Measurements from ENCODE around the gene ASAP3. TPM values are rescaled to one million over a fixed set of nuclear protein-coding genes. Genes with fewer than 3 reads are reported as not detected.

ASAP3 gene
- total and polyA plus RNA-seq, 2 donors (not counting 3 experiments of a cell fraction or from before 2014, with no cell fraction given) = 12.5 to 14.2 TPM

DNA sequence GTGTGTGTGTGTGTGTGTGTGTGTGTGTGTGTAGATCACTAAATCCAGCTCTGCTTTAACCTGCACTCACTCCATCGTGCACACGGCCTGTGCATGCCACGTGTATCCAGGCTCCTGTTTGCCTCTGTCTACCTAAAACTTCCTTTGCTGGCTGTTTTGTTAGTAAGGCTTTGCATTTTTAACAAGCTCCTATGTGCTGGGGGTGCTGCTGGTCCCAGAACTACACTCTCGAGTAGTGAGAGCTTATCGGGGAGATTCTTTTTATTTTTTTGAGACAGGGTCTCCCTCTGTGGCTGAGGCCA is 58.8 kb downstream of the ASAP3 start:
- Histone ChIP-seq H3K27me3 (ENCODE audit: control insufficient read depth in 2 of 2, insufficient read depth in 2 of 2, low read length in 2 of 2) (peaks cover 0 to 10% of the 10 kb centered on the region in 2 experiments), H3K79me2 (ENCODE audit: control insufficient read depth, insufficient read depth, low read length) (no peaks in the 10 kb centered on the region), H2AFZ (ENCODE audit: low read depth, low read length) (no peak overlapping the region), H3K4me2 (ENCODE audit: insufficient read depth, low read length) (no peak overlapping the region), H4K20me1 (replicated peaks; ENCODE audit: control insufficient read depth, extremely low read depth, insufficient read depth, low read length) (no peaks in the 10 kb centered on the region), H3K4me3 (replicated peaks in 1 of 3; ENCODE audit: insufficient read depth in 1 of 3, low read depth in 1 of 3, low read length in 3 of 3) (peak overlapping the region in 1 of 3 experiments; percentile 33), H3K36me3 (ENCODE audit: control insufficient read depth in 2 of 2, extremely low read depth in 1 of 2, insufficient read depth in 2 of 2, low read length in 2 of 2) (no peaks in the 10 kb centered on the region), H3K9ac (replicated peaks; ENCODE audit: extremely low read depth, insufficient read depth, low read length) (no peak overlapping the region), H3K9me1 (replicated peaks; ENCODE audit: control insufficient read depth, extremely low read depth, insufficient read depth, low read length) (no peaks in the 10 kb centered on the region), H3K9me3 (replicated peaks; ENCODE audit: control insufficient read depth, insufficient read depth, low read length) (no peaks in the 10 kb centered on the region), H3K4me1 (ENCODE audit: control insufficient read depth, extremely low read depth, insufficient read depth, low read length) (peaks cover 12% of the 10 kb centered on the region), H3K27ac (ENCODE audit: insufficient read depth, low read depth, low read length) (no peak overlapping the region)
- DNase-seq (ENCODE audit: low read depth, low spot score) (no peak), FAIRE-seq (no peak)
- TF ChIP-seq POLR2AphosphoS5 (IDR thresholded peaks at IDR 0.05; ENCODE audit: insufficient read depth, low read depth, low read length) (no peak), POLR2A (IDR thresholded peaks at IDR 0.05; ENCODE audit: low read depth, low read length) (no peak), MYC (IDR thresholded peaks at IDR 0.05; ENCODE audit: low read depth, low read length) (no peak), MAX (IDR thresholded peaks at IDR 0.05; ENCODE audit: insufficient read depth, insufficient read length) (no peak), GATA2 (IDR thresholded peaks at IDR 0.05; ENCODE audit: insufficient read depth, insufficient read length, low read depth, low read length) (no peak), CTCF (IDR thresholded peaks at IDR 0.05; ENCODE audit: extremely low read depth in 1 of 2, insufficient read depth in 1 of 2, low read depth in 1 of 2, low read length in 2 of 2) (no peak), FOS (IDR thresholded peaks at IDR 0.05; ENCODE audit: borderline replicate concordance, insufficient read depth, low read length) (no peak), JUN (IDR thresholded peaks at IDR 0.05; ENCODE audit: borderline replicate concordance, insufficient read depth, insufficient read length, low read depth) (no peak)
- CTCF ChIA-PET = interaction anchor here (1.0 to 2.0 kb wide), 2 partner anchors 22 to 72 kb away, joined by 5 to 8 read pairs; no protein-coding TSS in a partner anchor
- POLR2A ChIA-PET = interaction anchor here (0.7 to 1.1 kb wide), 2 partner anchors 9 to 46 kb away, joined by 3 to 4 read pairs; no protein-coding TSS in a partner anchor
- intact Hi-C loops (cut with micrococcal nuclease) (no loop called here), dilution Hi-C loops (cut with MboI; ENCODE audit: extremely low pct_ligation_motif_present, low sequenced_read_pairs) (no loop called here)
- no TSS peak for BruUV-seq (replicated peaks)

All from endothelial cell of umbilical vein (primary cell).